Neutrophil (primary cell): ENCODE data around the gene ARF4.

Source experiments
- H3K27ac ChIP-seq: fragments of 200-600 bp; sonication (generic); 2 replicates; pipeline ENCODE4 v1.5.1; 2016; ENCODE audit warnings: mild to moderate bottlenecking, moderate library complexity
- H3K27me3 ChIP-seq: fragments of 200-600 bp; sonication (generic); 2 replicates; pipeline ENCODE4 v1.6.0; 2016; ENCODE audit warnings: mild to moderate bottlenecking
- H3K36me3 ChIP-seq: fragments of 200-600 bp; sonication (generic); 2 replicates; pipeline ENCODE4 v1.5.1; 2017
- H3K4me1 ChIP-seq, 2 experiments: fragments of 200-600 bp in 1 of 2; sonication (generic) in 1 of 2; 1 replicate in 1 of 2; 2 replicates in 1 of 2; pipeline versions ENCODE4 v1.5.1 to v1.6.1; 2013 to 2016; ENCODE audit warnings: low read depth in 1 of 2, low read length in 1 of 2, mild to moderate bottlenecking in 1 of 2, moderate library complexity in 1 of 2; ENCODE audit not compliant: control insufficient read depth in 1 of 2, insufficient read depth in 1 of 2
- H3K4me3 ChIP-seq, 2 experiments: fragments of 200-600 bp in 1 of 2; sonication (generic) in 1 of 2; 1 replicate in 1 of 2; 2 replicates in 1 of 2; pipeline ENCODE4 v1.5.1; 2013 to 2016; ENCODE audit warnings: low read depth in 1 of 2, low read length in 1 of 2, mild to moderate bottlenecking in 1 of 2, moderate library complexity in 1 of 2
- H3K9me3 ChIP-seq: fragments of 200-600 bp; sonication (generic); 2 replicates; pipeline ENCODE4 v1.5.1; 2016
- TF ChIP-seq, protein P1 (sequence below): fragments of 200-600 bp; sonication (generic); IDR thresholded peaks from 2 replicates; pipeline ENCODE4 v1.5.1; 2016; ENCODE audit warnings: antibody characterized with exemption

ARF4 gene

DNA sequence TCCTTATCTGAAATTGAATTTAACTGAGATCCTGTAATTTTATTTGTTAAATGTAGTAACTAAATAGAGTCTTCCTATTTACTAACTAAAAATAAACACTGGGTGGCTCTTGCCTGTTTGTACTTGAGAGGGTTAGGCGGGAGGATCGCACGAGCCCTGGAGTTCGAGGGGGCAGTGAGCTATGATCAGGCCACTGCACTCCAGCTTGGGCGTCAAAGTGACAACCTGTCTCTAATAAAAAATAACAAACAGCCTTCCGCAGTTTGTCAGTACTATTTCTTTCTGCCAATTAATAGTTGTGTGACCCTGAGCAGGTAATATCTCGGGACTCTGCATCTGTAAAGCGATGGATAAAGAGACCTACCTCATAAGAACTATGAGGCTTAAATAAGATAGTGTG, 41.8 kb downstream of the ARF4 start:
- TF ChIP-seq, protein P1, sequence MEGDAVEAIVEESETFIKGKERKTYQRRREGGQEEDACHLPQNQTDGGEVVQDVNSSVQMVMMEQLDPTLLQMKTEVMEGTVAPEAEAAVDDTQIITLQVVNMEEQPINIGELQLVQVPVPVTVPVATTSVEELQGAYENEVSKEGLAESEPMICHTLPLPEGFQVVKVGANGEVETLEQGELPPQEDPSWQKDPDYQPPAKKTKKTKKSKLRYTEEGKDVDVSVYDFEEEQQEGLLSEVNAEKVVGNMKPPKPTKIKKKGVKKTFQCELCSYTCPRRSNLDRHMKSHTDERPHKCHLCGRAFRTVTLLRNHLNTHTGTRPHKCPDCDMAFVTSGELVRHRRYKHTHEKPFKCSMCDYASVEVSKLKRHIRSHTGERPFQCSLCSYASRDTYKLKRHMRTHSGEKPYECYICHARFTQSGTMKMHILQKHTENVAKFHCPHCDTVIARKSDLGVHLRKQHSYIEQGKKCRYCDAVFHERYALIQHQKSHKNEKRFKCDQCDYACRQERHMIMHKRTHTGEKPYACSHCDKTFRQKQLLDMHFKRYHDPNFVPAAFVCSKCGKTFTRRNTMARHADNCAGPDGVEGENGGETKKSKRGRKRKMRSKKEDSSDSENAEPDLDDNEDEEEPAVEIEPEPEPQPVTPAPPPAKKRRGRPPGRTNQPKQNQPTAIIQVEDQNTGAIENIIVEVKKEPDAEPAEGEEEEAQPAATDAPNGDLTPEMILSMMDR: no peak

DNA sequence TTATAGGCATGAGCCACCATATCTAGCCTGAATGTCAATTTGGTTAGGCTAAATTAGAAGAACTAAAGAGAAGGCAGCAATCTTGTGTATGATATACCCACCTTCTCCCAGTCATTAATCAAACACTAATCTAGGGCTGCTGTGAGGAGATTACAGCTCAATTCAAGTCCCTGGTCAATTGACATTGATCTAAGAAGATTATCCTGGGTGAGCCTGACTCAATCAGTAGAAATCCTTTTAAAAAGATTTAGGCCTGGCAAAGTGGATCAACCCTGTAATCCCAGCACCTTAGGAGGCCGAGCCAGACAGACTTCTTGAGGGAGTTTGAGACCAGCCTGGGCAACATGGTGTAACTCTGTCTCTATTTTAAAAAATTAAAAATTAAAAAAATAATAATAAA, 50.5 kb downstream of the ARF4 start:
- H3K36me3 ChIP-seq: no peaks in the 10 kb centered on the region
- H3K4me3 ChIP-seq: no peak overlapping the region
- no peaks in the 10 kb centered on the region for H3K9me3 ChIP-seq
- no peak overlapping the region for H3K27ac ChIP-seq
- peaks cover 6 to 10% of the 10 kb centered on the region in 2 experiments for H3K4me1 ChIP-seq
- TF ChIP-seq, protein P1: no peak
- peaks cover 11% of the 10 kb centered on the region for H3K27me3 ChIP-seq

More for the DNA sequence above, 41.8 kb downstream of the ARF4 start:
- Histone ChIP-seq H3K27ac (peak overlapping the region; percentile 87), H3K4me1 (peaks cover 24 to 26% of the 10 kb centered on the region in 2 experiments), H3K36me3 (peaks cover 9% of the 10 kb centered on the region), H3K9me3 (no peaks in the 10 kb centered on the region), H3K27me3 (no peaks in the 10 kb centered on the region), H3K4me3 (peak overlapping the region; percentile 87 to 88)

DNA sequence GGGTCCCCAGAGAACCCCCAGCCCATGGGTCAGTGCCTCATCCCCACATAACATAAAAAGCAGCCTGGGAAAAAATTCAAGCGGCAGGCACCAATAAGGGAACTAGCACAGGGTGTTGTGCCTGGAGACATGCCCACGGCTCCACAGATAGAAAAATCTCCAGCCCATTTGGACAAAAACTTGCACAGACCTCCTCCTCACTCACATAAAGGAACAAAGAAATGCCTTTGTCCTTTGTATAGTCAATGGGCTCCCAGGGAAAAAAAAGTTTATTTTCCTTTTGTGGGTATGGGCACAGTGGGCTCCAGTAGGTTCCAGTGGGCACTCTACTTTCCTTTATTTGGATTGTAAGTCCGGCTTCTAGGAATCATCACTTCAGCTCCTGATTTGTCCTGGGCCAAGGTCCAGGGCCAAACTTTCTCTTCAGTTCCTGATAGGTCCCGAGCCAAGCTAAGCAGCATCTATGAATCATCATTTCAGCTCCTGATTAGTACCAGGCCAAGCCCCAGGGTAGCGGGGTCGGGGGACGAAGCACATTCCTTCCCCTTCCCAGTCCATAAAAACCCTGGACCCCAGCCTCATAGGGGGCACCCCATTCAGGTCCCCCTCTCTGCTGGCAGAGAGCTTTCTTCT, 51.4 kb downstream of the ARF4 start:
- Histone ChIP-seq H3K4me1 (peaks cover 6 to 10% of the 10 kb centered on the region in 2 experiments), H3K27me3 (peaks cover 11% of the 10 kb centered on the region), H3K9me3 (no peaks in the 10 kb centered on the region), H3K36me3 (no peaks in the 10 kb centered on the region), H3K27ac (no peak overlapping the region), H3K4me3 (no peak overlapping the region)
- TF ChIP-seq, protein P1: no peak

DNA sequence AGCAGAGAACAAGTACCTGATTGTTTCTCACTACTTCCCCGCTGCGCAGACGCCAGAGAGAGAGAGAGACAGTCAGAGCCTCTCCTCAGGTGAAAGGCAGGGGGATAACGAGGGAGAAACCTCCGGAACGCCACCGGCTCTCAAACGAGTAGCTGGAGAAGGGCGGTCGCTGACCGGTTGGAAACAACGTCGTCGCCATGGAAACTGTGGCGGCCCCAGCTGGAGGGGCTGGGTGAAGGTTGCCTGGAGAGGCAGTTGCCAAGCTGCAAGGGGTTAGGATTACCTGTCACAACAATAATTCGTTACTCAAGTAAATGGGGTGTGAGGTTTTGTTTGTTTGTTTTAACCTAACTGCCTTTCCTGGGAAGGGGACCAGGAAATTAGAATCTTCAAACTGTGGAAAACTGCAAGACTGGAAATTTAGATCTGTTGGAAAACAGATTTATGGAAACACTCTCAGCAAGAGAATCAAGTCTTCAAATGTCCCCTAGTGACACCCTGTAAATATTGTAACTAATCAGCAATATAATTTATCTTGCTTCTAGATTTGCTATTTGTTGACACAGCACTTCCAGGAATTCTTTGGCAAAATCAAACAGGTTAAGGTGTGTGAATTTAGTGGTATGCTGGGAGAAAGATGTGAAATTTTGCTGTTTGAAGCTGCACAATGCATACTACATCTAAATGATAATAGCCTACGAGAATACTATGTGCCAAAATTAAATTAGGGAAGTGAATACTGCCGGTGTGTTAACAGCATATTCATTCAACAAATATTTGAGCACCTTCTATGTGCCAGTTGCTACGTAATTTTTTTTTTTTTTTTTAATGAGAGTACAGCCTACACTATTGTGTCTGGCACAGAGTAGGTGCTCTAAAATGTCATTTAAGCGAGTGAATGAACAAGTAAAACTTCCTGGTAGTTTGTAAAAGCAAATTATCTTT, 52.7 kb downstream of the ARF4 start, which contains the start of gene DNAH12:
Gene DNAH12 (minus strand): TSS at position 164 of the 945 bp plus-strand sequence. CDS start 1,474 bp downstream, outside the sequence.
- Histone ChIP-seq H3K4me3 (no peak within 1 kb of the TSS), H3K4me1 (peaks cover 6 to 10% of the 10 kb centered on the region in 2 experiments), H3K36me3 (no peaks in the 10 kb centered on the region), H3K27me3 (peaks cover 11% of the 10 kb centered on the region), H3K27ac (no peak within 1 kb of the TSS), H3K9me3 (no peaks in the 10 kb centered on the region)
- TF ChIP-seq, protein P1: no peak

DNA sequence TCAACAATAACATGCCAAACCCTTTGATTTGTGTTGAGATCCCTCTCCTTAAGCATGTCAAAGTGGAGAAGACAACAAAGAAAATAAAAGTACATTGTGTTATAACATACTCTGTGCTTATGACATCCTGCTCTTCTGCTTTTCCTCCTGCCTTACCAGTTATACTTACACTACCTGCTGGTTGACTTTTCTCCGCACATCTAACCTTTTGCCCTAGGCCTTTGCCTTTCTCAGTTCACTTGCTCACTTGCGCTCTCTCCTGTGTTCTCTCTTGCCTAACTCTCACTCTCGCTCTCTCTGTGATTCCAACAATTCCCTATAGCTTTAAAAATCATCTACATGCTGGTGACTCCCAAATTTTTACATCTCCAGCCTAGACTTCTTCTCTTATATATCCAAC, 58.7 kb downstream of the ARF4 start:
- no peaks in the 10 kb centered on the region for H3K36me3 ChIP-seq
- H3K9me3 ChIP-seq: no peaks in the 10 kb centered on the region
- H3K4me1 ChIP-seq: no peaks in the 10 kb centered on the region
- no peak overlapping the region for H3K27ac ChIP-seq
- H3K4me3 ChIP-seq: no peak overlapping the region
- no peaks in the 10 kb centered on the region for H3K27me3 ChIP-seq
- TF ChIP-seq, protein P1: no peak
